K562 (cell line): ENCODE data around the gene SDR42E2. TPM values are rescaled to one million over a fixed set of nuclear protein-coding genes. Genes with fewer than 3 reads are reported as not detected.

Source experiments
- ATAC-seq: fragments of 200-7000 bp; cut with Tn5 transposase; 3 replicates; pipeline ENCODE4 v1.9.1; 2020; ENCODE audit warnings: moderate library complexity
- BruUV-seq: library from RNA; stranded (reverse); fragments of 400-500 nt; replicated peaks from 2 replicates; lab custom pipeline; 2021; lab: Mats Ljungman, UMichigan
- CTCF ChIA-PET: fragments of 300-600 bp; formaldehyde crosslinking; extraction: SDS; loops from one replicate; lab custom pipeline; 2021; ENCODE audit warnings: low intra/inter-chr PET ratio; lab: Yijun Ruan, JAX
- POLR2A ChIA-PET: fragments of 300-600, 350-650 bp; sonication (Branson Sonifier 250); formaldehyde crosslinking; extraction: SDS; loops from one replicate; lab custom pipeline; 2021; ENCODE audit warnings: antibody characterized with exemption, inconsistent platforms; lab: Yijun Ruan, JAX
- DNase-seq, 4 experiments: peaks; one replicate each; pipeline versions ENCODE4 v3.0.0 to v3.0.0-alpha.2; 2011 to 2018; ENCODE audit warnings: low spot score in 3 of 4, mixed read lengths in 3 of 4; ENCODE audit errors: extremely low read depth in 1 of 4
- FAIRE-seq: peaks from 2 replicates; lab custom pipeline; 2011; peaks lifted over from hg19 to GRCh38; lab: Jason Lieb, UNC
- H2AFZ ChIP-seq: 2 replicates; pipeline ENCODE4 v1.6.0; 2011; ENCODE audit warnings: low read depth, low read length, control low read depth, inconsistent platforms
- H3K27ac ChIP-seq: fragments of 200-600 bp; 3 replicates; pipeline ENCODE4 v1.8.0; 2011; ENCODE audit warnings: low read depth, mild to moderate bottlenecking, control low read depth, inconsistent platforms, low read length, moderate library complexity, mixed read lengths; ENCODE audit errors: extremely low read depth
- H3K27me3 ChIP-seq, 2 experiments: fragments of 300-600 bp in 1 of 2; 2 replicates in 1 of 2; 3 replicates in 1 of 2; pipeline versions ENCODE4 v1.6.0 to v1.8.0; 2011; ENCODE audit warnings: inconsistent platforms in 2 of 2, low read length in 2 of 2, mild to moderate bottlenecking in 1 of 2, mixed read lengths in 1 of 2, moderate library complexity in 1 of 2; ENCODE audit not compliant: control insufficient read depth in 2 of 2, insufficient read depth in 2 of 2
- H3K36me3 ChIP-seq: fragments of 300-600 bp; 3 replicates; pipeline ENCODE4 v1.8.0; 2011; ENCODE audit warnings: mild to moderate bottlenecking, low read length, inconsistent platforms; ENCODE audit not compliant: control insufficient read depth, insufficient read depth
- H3K4me1 ChIP-seq, 2 experiments: fragments of 200-600 bp in 1 of 2; replicated peaks in 1 of 2; 2 replicates in 1 of 2; 3 replicates in 1 of 2; pipeline versions ENCODE4 v1.5.1 to v1.8.0; 2011; ENCODE audit warnings: inconsistent platforms in 2 of 2, low read length in 2 of 2, mild to moderate bottlenecking in 1 of 2, mixed read lengths in 1 of 2, moderate library complexity in 1 of 2; ENCODE audit not compliant: control insufficient read depth in 2 of 2, insufficient read depth in 2 of 2
- H3K4me2 ChIP-seq: 2 replicates; pipeline ENCODE4 v1.6.1; 2011; ENCODE audit warnings: low read length, control low read depth, inconsistent platforms, mixed read lengths; ENCODE audit not compliant: insufficient read depth
- H3K4me3 ChIP-seq: fragments of 200-600 bp; sonication (generic), shearing (Covaris generic); 2 replicates; pipeline ENCODE4 v1.5.1; 2016; ENCODE audit warnings: control low read depth, inconsistent platforms
- H3K79me2 ChIP-seq: fragments of 200-600 bp; 3 replicates; pipeline ENCODE4 v1.8.0; 2011; ENCODE audit warnings: low read length, inconsistent platforms; ENCODE audit not compliant: control insufficient read depth, insufficient read depth
- H3K9ac ChIP-seq, 2 experiments: 2 replicates each; pipeline versions ENCODE4 v1.6.0 to v1.6.1; 2011; ENCODE audit warnings: low read depth in 2 of 2, low read length in 2 of 2, control low read depth in 1 of 2, inconsistent platforms in 1 of 2, mild to moderate bottlenecking in 1 of 2, mixed read lengths in 1 of 2; ENCODE audit not compliant: insufficient read depth in 1 of 2
- H3K9me1 ChIP-seq: one replicate; pipeline ENCODE4 v1.6.0; 2011; ENCODE audit warnings: inconsistent platforms, mild to moderate bottlenecking, low read length, moderate library complexity; ENCODE audit not compliant: control insufficient read depth, insufficient read depth
- H3K9me3 ChIP-seq: replicated peaks from 2 replicates; pipeline ENCODE4 v1.5.1; 2011; ENCODE audit warnings: low read depth, low read length, inconsistent platforms; ENCODE audit not compliant: control insufficient read depth, insufficient read depth
- H4K20me1 ChIP-seq: replicated peaks from 2 replicates; pipeline ENCODE4 v1.6.1; 2011; ENCODE audit warnings: low read length, inconsistent platforms, mixed read lengths; ENCODE audit not compliant: control insufficient read depth, insufficient read depth
- CLOCK ChIP-seq: fragments of 250-450 bp; sonication (Bioruptor Pico); IDR thresholded peaks from 2 replicates; pipeline ENCODE4 v1.4.0; 2020; ENCODE audit warnings: mild to moderate bottlenecking, moderate library complexity, borderline replicate concordance
- E2F3 ChIP-seq: fragments of 250-450 bp; sonication (Bioruptor Pico); IDR thresholded peaks from 2 replicates; pipeline ENCODE4 v1.4.0; 2020; ENCODE audit warnings: mild to moderate bottlenecking
- HNRNPK ChIP-seq: fragments of 200-400 bp; formaldehyde crosslinking; IDR thresholded peaks from one replicate; pipeline ENCODE4 v1.6.1; 2018; ENCODE audit warnings: mild to moderate bottlenecking, low read depth, low read length; ENCODE audit not compliant: poor library complexity, severe bottlenecking
- MTA1 ChIP-seq: fragments of 450-650 bp; IDR thresholded peaks from 2 replicates; pipeline ENCODE4 v1.6.1; 2017; ENCODE audit warnings: borderline replicate concordance
- POLR2AphosphoS5 ChIP-seq: IDR thresholded peaks from 2 replicates; pipeline ENCODE4 v1.6.1; 2011; ENCODE audit warnings: mild to moderate bottlenecking, low read depth, low read length, moderate library complexity; ENCODE audit not compliant: control insufficient read depth, insufficient read depth
- ZBTB40 ChIP-seq, 2 experiments: fragments of 450-650 bp in 1 of 2; sonication (generic) in 1 of 2; formaldehyde crosslinking in 1 of 2; IDR thresholded peaks; 2 replicates each; pipeline versions ENCODE4 v1.7.1 to v1.9.0; 2016 to 2022; ENCODE audit warnings: inconsistent platforms in 1 of 2, mild to moderate bottlenecking in 1 of 2, missing genetic modification reagents in 1 of 2
- ZNF197 ChIP-seq: fragments of 200-800 bp; sonication (Bioruptor generic); IDR thresholded peaks from 2 replicates; pipeline ENCODE4 v1.6.1; 2016; ENCODE audit warnings: low read depth, missing genetic modification characterization, missing compliant biosample characterization
- WGBS: fragments of 100-300 bp; shearing (Covaris generic); methylation state at CpG from one replicate; pipeline ENCODE4 v1.1.6; 2016; ENCODE audit warnings: low coverage, mixed read lengths; ENCODE audit not compliant: insufficient coverage; ENCODE audit errors: missing lambda C conversion rate; 5-methylcytosine and 5-hydroxymethylcytosine counted together
- in situ Hi-C: fragments of 300-500 bp; cut with MboI; formaldehyde crosslinking; loops from 4 replicates; pipeline ENCODE4 v1.15.0; 2018; ENCODE audit warnings: inconsistent platforms, mixed read lengths
- intact Hi-C: fragments of 100-400 bp; cut with micrococcal nuclease; formaldehyde crosslinking; loops from 2 replicates; pipeline ENCODE4 v1.14.2; 2022
- polyA plus RNA-seq, 8 experiments: library from polyadenylated mRNA; depleted of rRNA in 4 of 8; stranded (reverse) in 5 of 8; unstranded in 3 of 8; fragments of >200 nt; fragmentation: Nextera tagmentation in 2 of 8; fragmentation: Illumina TruSeq in 1 of 8; extraction: Ambion mirVana in 2 of 8; extraction: Trizol in 1 of 8; gene quantifications; 2 replicates each; pipeline versions ENCODE4 v1.2.1 to v1.2.3, GENCODE V29; 2011 to 2014; ENCODE audit warnings: inconsistent platforms in 1 of 8, missing spikeins in 1 of 8
- total RNA-seq, 7 experiments: library from RNA; depleted of rRNA in 6 of 7; stranded (reverse); fragments of >200 nt in 6 of 7; fragmentation: Illumina TruSeq in 2 of 7; extraction: Trizol in 2 of 7; gene quantifications; 2 replicates each; pipeline versions ENCODE4 v1.2.1 to v1.2.3, GENCODE V29; 2011 to 2021; ENCODE audit warnings: low replicate concordance in 1 of 7

The SDR42E2 gene
- total and polyA plus RNA-seq, 9 of the 15 experiments (the other 6 are each of a cell fraction or from before 2014, with no cell fraction given) = 0.03 to 0.07 (median 0.04) TPM; not detected in 4

- no peak for FAIRE-seq
- TF ChIP-seq E2F3 (CRISPR knock-in tag) = no peak
- TF ChIP-seq POLR2AphosphoS5 = no peak
- no peak for TF ChIP-seq CLOCK (CRISPR knock-in tag)
- no peak for TF ChIP-seq ZNF197 (CRISPR knock-in tag)
- no peak for TF ChIP-seq MTA1
- no peak for TF ChIP-seq HNRNPK
- TF ChIP-seq ZBTB40 (IDR thresholded peaks at IDR 0.05) = no peak
- no peak for TF ChIP-seq ZBTB40 (CRISPR knock-in tag; IDR thresholded peaks at IDR 0.05)
Measured at GRCh38 chr16:22206842-22207714, 44.8 kb downstream of the SDR42E2 start.

More at GRCh38 chr16:22206842-22207714, 44.8 kb downstream of the SDR42E2 start:
- intact Hi-C loops = loop anchor here (1.0 kb wide), 1 partner anchor 90 kb away; the partner anchor contains the start of gene POLR3E
- H3K79me2 ChIP-seq = peaks cover 59% of the 10 kb centered on the region
- H3K4me1 ChIP-seq = peaks cover 13 to 24% of the 10 kb centered on the region in 2 experiments; a peak in 4 of 5 replicates
- H3K4me2 ChIP-seq = peak overlapping the region; percentile 87
- CTCF ChIA-PET = interaction anchor here (3.3 kb wide), 1 partner anchor 91 kb away, joined by 30 read pairs; the partner anchor contains the start of gene POLR3E
- BruUV-seq = no TSS peak
- no peaks in the 10 kb centered on the region for H3K27me3 ChIP-seq
- in situ Hi-C loops = loop anchor here (5.0 kb wide), 1 partner anchor 90 kb away; the partner anchor contains the start of gene POLR3E
- no peaks in the 10 kb centered on the region for H4K20me1 ChIP-seq
- H3K9me3 ChIP-seq = peaks cover 5% of the 10 kb centered on the region
- H2AFZ ChIP-seq = peak overlapping the region; percentile 90
- peak overlapping the region; percentile 66 to 96 for H3K9ac ChIP-seq
- POLR2A ChIA-PET = interaction anchor here (0.6 to 2.9 kb wide), 5 partner anchors 9 to 90 kb away, joined by 3 to 18 read pairs (median 4); partner anchors contain the start of gene POLR3E
- ATAC-seq (peak; percentile 27), DNase-seq (peak; percentile 58 to 70 (median 61))
- H3K27ac ChIP-seq = peak overlapping the region; percentile 70
- H3K9me1 ChIP-seq = no peaks in the 10 kb centered on the region
- peak overlapping the region; percentile 94 for H3K4me3 ChIP-seq
- peaks cover 27% of the 10 kb centered on the region for H3K36me3 ChIP-seq
- 3% methylated on average over 23 of the region's 35 CpGs for WGBS
